Testis (tissue), 2 donors: Measurements from ENCODE around the gene GDAP1L1.

ENCODE experiments used
- CTCF ChIP-seq, 3 experiments: fragments of 450-650 bp in 2 of 3; fragments of 200-600 bp in 1 of 3; sonication (generic) in 1 of 3; IDR thresholded peaks; one replicate each; pipeline ENCODE4 v1.5.1; 2016 to 2019; ENCODE audit warnings: antibody characterized with exemption in 3 of 3, mild to moderate bottlenecking in 2 of 3, moderate library complexity in 1 of 3
- POLR2A ChIP-seq: fragments of 450-650 bp; IDR thresholded peaks from one replicate; pipeline ENCODE4 v1.6.1; 2017; ENCODE audit warnings: antibody characterized with exemption, mild to moderate bottlenecking, moderate library complexity

GRCh38 chr20:44324343-44324742 is 77.2 kb downstream of the GDAP1L1 start:
- no peak for TF ChIP-seq CTCF (IDR thresholded peaks at IDR 0.05)
- no peak for TF ChIP-seq POLR2A
